ENCODE data around the gene CUTC.

Gene CUTC

GRCh38 chr10:99787782-99788445 is 55.9 kb downstream of the CUTC start:
- no peak overlapping the region for H3K4me3 ChIP-seq (ENCODE audit: low read depth, low read length)
- TF ChIP-seq, protein P1, sequence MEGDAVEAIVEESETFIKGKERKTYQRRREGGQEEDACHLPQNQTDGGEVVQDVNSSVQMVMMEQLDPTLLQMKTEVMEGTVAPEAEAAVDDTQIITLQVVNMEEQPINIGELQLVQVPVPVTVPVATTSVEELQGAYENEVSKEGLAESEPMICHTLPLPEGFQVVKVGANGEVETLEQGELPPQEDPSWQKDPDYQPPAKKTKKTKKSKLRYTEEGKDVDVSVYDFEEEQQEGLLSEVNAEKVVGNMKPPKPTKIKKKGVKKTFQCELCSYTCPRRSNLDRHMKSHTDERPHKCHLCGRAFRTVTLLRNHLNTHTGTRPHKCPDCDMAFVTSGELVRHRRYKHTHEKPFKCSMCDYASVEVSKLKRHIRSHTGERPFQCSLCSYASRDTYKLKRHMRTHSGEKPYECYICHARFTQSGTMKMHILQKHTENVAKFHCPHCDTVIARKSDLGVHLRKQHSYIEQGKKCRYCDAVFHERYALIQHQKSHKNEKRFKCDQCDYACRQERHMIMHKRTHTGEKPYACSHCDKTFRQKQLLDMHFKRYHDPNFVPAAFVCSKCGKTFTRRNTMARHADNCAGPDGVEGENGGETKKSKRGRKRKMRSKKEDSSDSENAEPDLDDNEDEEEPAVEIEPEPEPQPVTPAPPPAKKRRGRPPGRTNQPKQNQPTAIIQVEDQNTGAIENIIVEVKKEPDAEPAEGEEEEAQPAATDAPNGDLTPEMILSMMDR (IDR thresholded peaks at IDR 0.05; ENCODE audit: borderline replicate concordance, insufficient read depth, low read depth, low read length), result no peak

GRCh38 chr10:99788598-99789256 is 56.7 kb downstream of the CUTC start:
- H3K4me3 ChIP-seq (ENCODE audit: low read depth, low read length), result no peak overlapping the region
- TF ChIP-seq, protein P1 (IDR thresholded peaks at IDR 0.05; ENCODE audit: borderline replicate concordance, insufficient read depth, low read depth, low read length), result no peak

- TF ChIP-seq, protein P1 (IDR thresholded peaks at IDR 0.05; ENCODE audit: borderline replicate concordance, insufficient read depth, low read depth, low read length), result no peak
- H3K4me3 ChIP-seq (ENCODE audit: low read depth, low read length), result no peak overlapping the region
These were observed 59.8 kb downstream of the CUTC start for GRCh38 chr10:99791831-99792230.

DNA sequence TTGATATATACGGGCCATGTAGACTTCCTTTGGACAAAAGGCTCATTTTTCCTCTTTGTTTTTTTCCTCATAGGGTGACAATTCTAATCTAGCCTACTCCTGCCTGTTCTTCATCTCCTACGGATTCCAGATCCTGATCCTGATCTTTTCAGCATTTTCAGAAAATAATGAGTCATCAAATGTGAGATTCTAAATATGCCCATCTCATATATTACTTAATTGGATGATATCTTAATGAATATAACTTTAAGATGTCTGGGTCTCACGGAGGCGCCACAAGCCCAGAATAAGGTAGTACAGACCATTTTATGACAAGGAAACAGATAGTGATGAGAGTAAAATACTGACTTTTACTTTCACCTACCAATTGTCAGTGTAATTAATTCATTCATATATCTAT is 61.8 kb downstream of the CUTC start:
- TF ChIP-seq, protein P1 (IDR thresholded peaks at IDR 0.05; ENCODE audit: borderline replicate concordance, insufficient read depth, low read depth, low read length), result no peak

DNA sequence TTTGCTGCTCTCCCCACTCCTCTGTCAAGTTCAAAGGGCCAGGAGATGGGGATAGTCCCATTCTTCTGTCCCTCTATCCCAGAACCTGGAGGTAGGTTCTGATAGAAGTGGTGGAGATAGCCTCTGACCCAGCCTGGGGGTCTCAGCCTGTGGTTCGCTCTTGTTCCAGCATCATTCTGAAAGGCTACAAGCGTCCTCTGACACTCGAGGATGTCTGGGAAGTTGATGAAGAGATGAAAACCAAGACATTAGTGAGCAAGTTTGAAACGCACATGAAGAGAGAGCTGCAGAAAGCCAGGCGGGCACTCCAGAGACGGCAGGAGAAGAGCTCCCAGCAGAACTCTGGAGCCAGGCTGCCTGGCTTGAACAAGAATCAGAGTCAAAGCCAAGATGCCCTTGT is 64.9 kb downstream of the CUTC start:
- TF ChIP-seq, protein P1 (IDR thresholded peaks at IDR 0.05; ENCODE audit: borderline replicate concordance, insufficient read depth, low read depth, low read length), result no peak
- no peak overlapping the region for H3K4me3 ChIP-seq (ENCODE audit: low read depth, low read length)

More for the DNA sequence above, 61.8 kb downstream of the CUTC start:
- no peak overlapping the region for H3K4me3 ChIP-seq (ENCODE audit: low read depth, low read length)

DNA sequence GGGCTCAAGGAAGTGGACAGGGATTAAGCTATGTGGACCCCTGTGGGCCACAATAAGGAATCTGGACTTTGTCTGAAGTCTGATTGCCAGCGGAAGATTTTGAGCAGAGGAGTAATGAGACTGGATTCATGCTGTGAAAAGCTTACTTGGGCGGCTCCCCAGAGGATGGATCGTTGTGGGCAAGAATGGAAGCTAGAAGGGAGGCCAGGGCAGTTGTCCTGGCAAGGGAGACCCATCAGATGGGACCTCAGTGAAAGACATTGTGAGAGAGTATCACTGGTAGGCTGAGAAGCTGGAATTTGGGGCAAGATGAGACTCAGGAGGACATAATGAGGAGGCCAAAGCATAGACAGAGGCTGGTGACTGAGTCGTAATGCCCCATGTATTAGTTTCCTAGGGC is 66.0 kb downstream of the CUTC start:
- H3K4me3 ChIP-seq (ENCODE audit: low read depth, low read length), result no peak overlapping the region
- TF ChIP-seq, protein P1 (IDR thresholded peaks at IDR 0.05; ENCODE audit: borderline replicate concordance, insufficient read depth, low read depth, low read length), result no peak

GRCh38 chr10:99798920-99799319 is 66.9 kb downstream of the CUTC start:
- TF ChIP-seq, protein P1 (IDR thresholded peaks at IDR 0.05; ENCODE audit: borderline replicate concordance, insufficient read depth, low read depth, low read length), result no peak
- H3K4me3 ChIP-seq (ENCODE audit: low read depth, low read length), result no peak overlapping the region

Data from GM12875 (cell line).